ENCODE data around the gene TRIM3. TPM values are rescaled to one million over a fixed set of nuclear protein-coding genes. Genes with fewer than 3 reads are reported as not detected.

TRIM3 gene
- total RNA-seq, 1 donor from 2014 or later = 30.3 TPM

DNA sequence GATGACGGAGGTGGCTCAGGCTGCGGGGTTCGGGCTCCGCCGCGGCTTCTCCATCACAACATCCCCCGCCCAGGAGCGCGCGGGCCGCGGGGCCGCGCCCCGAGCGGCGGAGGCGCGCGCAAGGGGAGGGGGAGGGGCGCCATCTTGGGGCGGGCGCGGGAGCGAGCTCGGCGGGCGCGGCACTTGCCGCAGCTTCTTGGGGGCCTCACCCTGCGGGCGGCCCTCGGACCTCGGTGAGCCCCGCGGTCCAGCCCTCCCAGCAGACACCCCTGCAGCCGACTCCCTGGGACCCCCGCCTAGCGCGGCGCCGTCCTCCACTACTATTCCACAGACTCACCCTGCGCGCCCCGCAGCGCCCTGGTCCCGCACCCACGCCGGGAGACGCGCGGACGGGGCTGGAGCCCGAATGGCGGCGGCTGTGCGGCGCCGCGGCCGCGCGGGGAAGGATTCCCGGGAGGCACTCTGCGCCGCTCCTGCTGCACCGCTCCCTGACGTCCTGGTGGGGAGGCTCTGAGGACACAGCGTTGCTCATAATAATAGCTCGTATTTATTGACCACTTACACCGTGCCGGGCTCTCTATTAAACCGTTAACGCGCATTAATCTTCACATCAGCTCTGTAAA lies 54.6 kb downstream of the TRIM3 start, which contains the start of gene APBB1:
TSS of gene APBB1 (minus strand) at position 86 of the 623 bp plus-strand sequence. CDS start 7,747 bp downstream, outside the sequence.
- DNase-seq (ENCODE audit: low spot score in 2 of 2, unreplicated experiment in 2 of 2) = peak; percentile 57 to 76
- no peaks in the 10 kb centered on the region for H3K36me3 Mint-ChIP-seq
- peaks cover 26% of the 10 kb centered on the region for H3K27me3 Mint-ChIP-seq (ENCODE audit: low read depth)
- H3K27ac Mint-ChIP-seq = no peak within 1 kb of the TSS
- H3K4me1 Mint-ChIP-seq = peaks cover 6% of the 10 kb centered on the region
- H3K9me3 Mint-ChIP-seq = no peaks in the 10 kb centered on the region
- TF ChIP-seq, protein P1, sequence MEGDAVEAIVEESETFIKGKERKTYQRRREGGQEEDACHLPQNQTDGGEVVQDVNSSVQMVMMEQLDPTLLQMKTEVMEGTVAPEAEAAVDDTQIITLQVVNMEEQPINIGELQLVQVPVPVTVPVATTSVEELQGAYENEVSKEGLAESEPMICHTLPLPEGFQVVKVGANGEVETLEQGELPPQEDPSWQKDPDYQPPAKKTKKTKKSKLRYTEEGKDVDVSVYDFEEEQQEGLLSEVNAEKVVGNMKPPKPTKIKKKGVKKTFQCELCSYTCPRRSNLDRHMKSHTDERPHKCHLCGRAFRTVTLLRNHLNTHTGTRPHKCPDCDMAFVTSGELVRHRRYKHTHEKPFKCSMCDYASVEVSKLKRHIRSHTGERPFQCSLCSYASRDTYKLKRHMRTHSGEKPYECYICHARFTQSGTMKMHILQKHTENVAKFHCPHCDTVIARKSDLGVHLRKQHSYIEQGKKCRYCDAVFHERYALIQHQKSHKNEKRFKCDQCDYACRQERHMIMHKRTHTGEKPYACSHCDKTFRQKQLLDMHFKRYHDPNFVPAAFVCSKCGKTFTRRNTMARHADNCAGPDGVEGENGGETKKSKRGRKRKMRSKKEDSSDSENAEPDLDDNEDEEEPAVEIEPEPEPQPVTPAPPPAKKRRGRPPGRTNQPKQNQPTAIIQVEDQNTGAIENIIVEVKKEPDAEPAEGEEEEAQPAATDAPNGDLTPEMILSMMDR (IDR thresholded peaks at IDR 0.05; ENCODE audit: unreplicated experiment) = no peak
- peak within 1 kb of the TSS; percentile 75 for H3K4me3 Mint-ChIP-seq

DNA sequence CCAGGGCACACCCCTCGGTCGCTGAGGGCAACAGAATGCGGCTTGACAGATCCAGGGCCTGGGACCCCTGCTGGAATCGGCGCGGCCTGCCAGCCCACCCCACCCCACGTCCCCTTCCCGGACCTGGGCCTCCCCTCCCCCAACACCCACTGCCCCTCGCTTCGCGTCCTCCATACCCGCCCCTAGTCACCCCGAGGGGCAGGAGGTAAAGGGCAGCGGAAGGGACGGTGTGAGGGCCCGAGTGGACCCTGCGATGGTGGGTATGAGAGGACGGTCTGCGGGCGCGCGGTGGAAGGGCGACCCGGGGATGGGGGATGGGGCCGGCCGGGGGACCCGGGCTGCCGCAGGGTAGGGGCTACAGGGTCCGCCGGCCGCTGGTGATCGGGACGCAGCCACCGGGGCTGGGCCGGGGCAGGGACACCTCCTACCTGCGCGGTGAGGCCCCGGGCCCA lies 55.2 kb downstream of the TRIM3 start:
- Mint-ChIP-seq H3K9me3 (no peaks in the 10 kb centered on the region), H3K4me1 (peaks cover 6% of the 10 kb centered on the region), H3K4me3 (no peak overlapping the region), H3K36me3 (no peaks in the 10 kb centered on the region), H3K27ac (no peak overlapping the region), H3K27me3 (ENCODE audit: low read depth) (peaks cover 21% of the 10 kb centered on the region)
- DNase-seq (ENCODE audit: low spot score in 2 of 2, unreplicated experiment in 2 of 2) = peak in 1 of 2 experiments; percentile 41
- TF ChIP-seq, protein P1 (IDR thresholded peaks at IDR 0.05; ENCODE audit: unreplicated experiment) = no peak

DNA sequence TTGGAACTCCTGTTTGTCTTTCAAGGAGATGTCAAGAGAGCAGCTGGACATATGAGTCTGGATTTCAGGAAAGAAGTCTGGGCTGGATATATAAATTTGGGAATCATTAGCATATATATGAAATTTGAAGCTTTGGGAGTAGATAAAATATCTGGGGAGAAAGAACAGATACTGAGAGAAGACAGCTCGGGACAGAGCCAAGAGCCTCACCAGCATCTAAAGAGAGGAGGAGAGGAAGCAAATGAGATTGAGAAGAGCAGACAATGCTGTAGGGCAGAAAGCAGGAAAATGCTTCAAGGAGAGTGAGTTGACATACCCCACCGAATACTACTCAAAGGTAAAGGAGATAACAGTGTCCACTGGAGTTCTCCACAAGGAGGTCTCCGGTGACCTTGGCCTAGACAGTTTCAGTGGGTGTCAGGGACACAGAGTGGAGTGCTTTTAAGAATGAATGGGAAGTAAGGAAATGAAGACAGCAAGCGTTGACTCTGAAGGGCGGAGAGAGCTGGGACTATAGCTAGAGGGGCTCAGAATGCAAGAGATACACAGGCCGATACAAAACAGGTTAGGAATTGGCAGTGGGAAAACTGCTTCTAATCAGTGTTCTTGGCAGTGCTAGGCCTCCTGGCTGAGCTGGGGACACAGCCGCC lies 55.7 kb downstream of the TRIM3 start:
- peaks cover 6% of the 10 kb centered on the region for H3K4me1 Mint-ChIP-seq
- no peaks in the 10 kb centered on the region for H3K9me3 Mint-ChIP-seq
- TF ChIP-seq, protein P1 (IDR thresholded peaks at IDR 0.05; ENCODE audit: unreplicated experiment) = no peak
- no peak overlapping the region for H3K27ac Mint-ChIP-seq
- H3K4me3 Mint-ChIP-seq = no peak overlapping the region
- no peak for DNase-seq (ENCODE audit: low spot score in 2 of 2, unreplicated experiment in 2 of 2)
- no peaks in the 10 kb centered on the region for H3K36me3 Mint-ChIP-seq
- peaks cover 15% of the 10 kb centered on the region for H3K27me3 Mint-ChIP-seq (ENCODE audit: low read depth)

DNA sequence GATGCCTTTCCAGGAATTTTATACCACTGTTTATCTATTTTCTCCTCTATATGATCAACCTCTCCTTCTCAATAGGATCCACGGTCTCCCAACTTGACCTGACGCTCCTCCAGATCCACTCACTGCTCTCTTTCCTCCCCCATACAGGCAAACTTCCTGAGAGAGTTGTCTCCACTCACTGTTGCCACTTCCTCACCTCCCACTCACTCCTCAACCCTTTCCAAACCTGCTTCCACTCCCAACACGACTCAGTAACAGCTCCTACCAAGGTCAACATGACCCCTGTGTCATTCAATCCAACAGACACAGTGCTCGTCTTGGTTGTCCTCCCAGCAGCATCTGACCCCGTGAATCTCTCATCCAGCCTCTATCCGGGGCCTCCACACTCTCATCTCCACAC lies 57.9 kb downstream of the TRIM3 start:
- H3K4me1 Mint-ChIP-seq = peaks cover 6% of the 10 kb centered on the region
- H3K36me3 Mint-ChIP-seq = no peaks in the 10 kb centered on the region
- DNase-seq (ENCODE audit: low spot score in 2 of 2, unreplicated experiment in 2 of 2) = no peak
- no peaks in the 10 kb centered on the region for H3K9me3 Mint-ChIP-seq
- peaks cover 1% of the 10 kb centered on the region for H3K27me3 Mint-ChIP-seq (ENCODE audit: low read depth)
- TF ChIP-seq, protein P1 (IDR thresholded peaks at IDR 0.05; ENCODE audit: unreplicated experiment) = no peak
- no peak overlapping the region for H3K4me3 Mint-ChIP-seq
- H3K27ac Mint-ChIP-seq = no peak overlapping the region

DNA sequence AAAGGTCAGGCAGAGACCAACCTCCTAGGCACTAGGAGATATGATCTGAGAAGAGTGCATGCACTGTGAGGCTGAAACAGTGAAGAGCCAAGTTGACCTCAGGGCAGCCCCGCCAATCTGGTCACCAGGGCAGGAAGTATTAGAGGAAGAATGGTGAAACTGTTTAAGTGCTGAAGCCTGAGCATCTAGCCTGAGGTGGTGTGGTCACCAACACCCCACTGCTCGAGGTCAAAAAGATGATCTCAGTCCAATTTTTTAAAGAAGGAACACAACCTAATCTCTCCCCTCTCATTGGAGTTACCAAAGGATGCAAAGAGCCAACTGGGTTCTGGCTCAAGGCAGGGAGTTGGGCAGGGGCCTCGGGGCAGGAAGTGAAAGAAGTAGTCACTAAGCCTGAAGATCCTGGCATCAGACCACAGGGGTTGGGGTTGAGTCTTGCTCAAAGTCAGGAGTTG lies 58.8 kb downstream of the TRIM3 start:
- TF ChIP-seq, protein P1 (IDR thresholded peaks at IDR 0.05; ENCODE audit: unreplicated experiment) = no peak
- Mint-ChIP-seq H3K4me3 (no peak overlapping the region), H3K36me3 (no peaks in the 10 kb centered on the region), H3K27ac (no peak overlapping the region), H3K4me1 (peaks cover 5% of the 10 kb centered on the region), H3K27me3 (ENCODE audit: low read depth) (no peaks in the 10 kb centered on the region), H3K9me3 (no peaks in the 10 kb centered on the region)
- DNase-seq (ENCODE audit: low spot score in 2 of 2, unreplicated experiment in 2 of 2) = no peak

All from mesothelial cell of epicardium (in vitro differentiated cells).